ENCODE data around the gene CEP55.

The CEP55 gene

DNA sequence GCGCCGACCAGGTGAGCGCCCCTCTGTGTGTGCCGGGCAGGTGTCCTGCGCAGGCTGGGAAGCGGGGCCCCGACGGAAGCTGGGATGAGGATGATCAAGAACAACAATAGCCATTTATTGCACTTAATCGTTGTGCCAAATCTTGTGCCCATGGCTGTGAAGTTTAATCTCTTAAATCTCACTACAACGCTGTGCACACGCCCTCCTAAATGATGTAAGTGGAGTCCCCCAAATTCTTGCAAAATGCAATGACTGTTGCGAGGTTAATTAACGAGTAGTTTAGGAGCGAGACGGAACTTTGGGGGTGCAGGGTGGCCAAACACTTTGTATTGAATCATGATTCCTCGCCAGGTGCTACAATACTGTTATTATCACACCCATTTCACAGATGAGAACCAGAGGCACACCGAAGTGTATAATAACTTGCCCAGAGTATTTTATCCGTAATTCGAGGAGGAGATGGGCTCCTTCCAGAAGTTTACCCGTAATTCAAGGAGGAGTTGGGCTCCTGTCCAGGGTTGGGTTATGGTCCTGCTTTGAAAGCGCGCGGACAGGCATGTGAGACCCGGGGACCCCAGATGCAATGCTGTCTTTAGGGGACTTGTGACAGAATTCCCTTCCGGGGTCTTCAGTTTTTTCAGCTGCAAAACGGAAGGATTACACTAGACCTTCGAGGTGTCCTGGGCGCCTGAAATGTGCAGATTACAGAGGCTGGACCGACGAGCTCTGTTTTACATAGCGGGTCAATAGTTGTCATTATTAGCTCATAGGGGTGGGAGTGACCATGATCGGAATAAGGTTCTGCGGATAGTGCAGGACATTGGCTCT is 71.1 kb downstream of the CEP55 start:
- no peak for DNase-seq

DNA sequence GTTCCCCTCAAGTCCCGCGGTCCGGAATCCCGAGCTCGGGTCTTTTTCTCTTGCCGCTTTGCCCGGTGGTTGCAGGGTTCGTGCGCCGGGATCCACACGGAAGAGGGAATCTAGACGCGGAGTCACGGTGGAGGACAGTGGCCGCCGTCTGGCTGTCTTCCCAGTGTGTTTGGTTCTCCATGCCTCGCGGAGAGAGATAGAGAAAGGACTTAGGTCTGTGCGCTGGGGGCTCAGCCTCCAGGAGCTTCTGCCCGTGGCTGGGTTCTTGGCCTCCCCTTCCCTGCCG is 71.6 kb downstream of the CEP55 start:
- DNase-seq = no peak

GRCh38 chr10:93570383-93570782 is 74.0 kb downstream of the CEP55 start:
- no peak for DNase-seq

- DNase-seq = no peak
These were observed 76.2 kb downstream of the CEP55 start for GRCh38 chr10:93572606-93573005.

DNA sequence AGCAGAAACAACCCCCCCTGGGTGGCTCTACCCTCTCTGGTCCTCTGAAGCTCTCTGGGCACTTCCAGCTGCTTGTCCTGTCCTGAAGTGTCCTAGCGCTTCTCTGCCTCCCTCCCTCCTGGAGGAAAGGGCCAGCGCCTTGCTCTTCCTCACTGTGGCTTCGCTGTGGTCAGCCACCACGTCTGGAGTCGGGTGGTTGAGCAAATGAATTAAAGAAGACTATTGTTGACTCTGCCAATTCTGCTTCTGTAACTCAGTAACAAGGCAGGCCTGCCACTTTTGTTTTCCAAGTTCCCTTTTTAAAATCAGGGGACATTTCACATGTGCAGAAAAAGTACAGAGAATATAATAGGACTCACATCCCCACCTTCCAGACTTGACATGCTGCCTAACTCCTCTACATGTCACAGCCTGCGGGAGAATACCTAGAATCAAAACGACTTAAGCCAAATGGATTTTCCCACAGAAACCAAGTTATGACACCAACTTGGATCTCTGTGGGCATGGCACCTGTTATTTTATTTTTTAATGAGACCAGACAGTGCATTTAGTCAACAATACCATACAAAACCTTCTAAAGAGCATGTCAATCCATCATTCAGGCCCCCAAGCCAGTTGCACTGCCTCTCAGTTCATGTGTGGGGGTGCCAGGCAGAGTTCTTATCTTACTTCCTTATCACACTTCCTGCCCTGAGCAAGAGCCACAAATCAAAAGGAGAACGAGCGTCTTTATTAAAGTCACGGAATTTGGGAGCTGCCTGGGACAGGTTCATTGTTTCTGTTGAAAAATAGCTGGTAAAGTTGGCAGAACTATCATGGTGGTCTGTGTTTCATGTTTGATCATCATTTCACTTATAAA is 76.9 kb downstream of the CEP55 start:
- DNase-seq = no peak

DNA sequence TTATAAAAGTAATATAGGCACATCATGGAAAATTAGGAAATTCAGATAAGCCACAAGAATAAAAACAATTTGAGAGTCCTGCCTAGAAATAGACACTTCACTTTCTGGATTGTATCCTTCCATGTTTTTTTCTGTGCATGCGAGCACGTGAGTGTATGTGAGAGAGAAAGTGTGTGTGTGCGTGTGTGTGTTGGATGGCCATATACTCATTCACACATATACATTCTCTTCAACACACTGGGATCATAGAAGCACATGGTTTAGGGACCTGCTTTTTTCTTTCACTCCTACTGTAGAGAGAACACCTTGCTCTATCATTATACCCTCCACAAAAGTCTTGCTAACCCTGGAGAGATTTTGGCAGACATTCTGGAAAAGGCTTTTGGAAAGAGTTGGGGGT is 77.5 kb downstream of the CEP55 start:
- no peak for DNase-seq

GRCh38 chr10:93576888-93577287 is 80.5 kb downstream of the CEP55 start:
- DNase-seq = no peak

DNA sequence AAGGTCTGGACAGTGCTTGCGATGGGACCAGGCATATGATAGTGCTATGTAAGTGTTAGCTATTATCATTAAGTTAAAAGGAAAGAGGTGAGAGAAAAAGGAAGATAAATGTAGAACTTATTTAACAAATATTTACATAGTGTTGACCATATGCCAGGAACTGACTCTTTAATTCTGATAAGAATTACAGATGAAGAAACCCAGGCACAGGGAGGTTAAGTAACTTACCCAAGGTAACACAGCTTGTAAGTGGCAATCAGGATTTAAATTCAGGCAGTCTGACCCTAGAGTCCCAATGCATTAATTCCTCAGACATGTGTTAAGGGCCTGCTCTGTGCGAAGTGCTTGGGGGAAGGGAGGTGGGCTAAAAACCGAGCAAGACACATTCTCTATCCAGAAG is 81.2 kb downstream of the CEP55 start:
- no peak for DNase-seq

Measured in activated CD4-positive, CD25-positive, alpha-beta regulatory T cell treated with anti-CD3 and anti-CD28 coated beads, Interleukin-2, amount 50 U/mL, for 72 hours (primary cell).